Nephron (organoid): Measurements from ENCODE around the gene IGDCC3.
A peak's percentile ranks its signal among the peaks of the same experiment; 100 is the strongest.

ENCODE experiments used
- H3K27ac Mint-ChIP-seq, 3 experiments: 2 replicates each; pipeline ENCODE4 v1.8.0; 2020; ENCODE audit warnings: mixed read lengths in 3 of 3, mild to moderate bottlenecking in 2 of 3, moderate library complexity in 1 of 3
- H3K27me3 Mint-ChIP-seq: 2 replicates; pipeline ENCODE4 v1.8.0; 2021; ENCODE audit warnings: low read depth, mild to moderate bottlenecking, moderate library complexity, mixed read lengths
- H3K36me3 Mint-ChIP-seq: 2 replicates; pipeline ENCODE4 v1.8.0; 2020; ENCODE audit warnings: low read depth, mixed read lengths
- H3K4me1 Mint-ChIP-seq: 2 replicates; pipeline ENCODE4 v1.8.0; 2020; ENCODE audit warnings: mixed read lengths
- H3K4me3 Mint-ChIP-seq, 3 experiments: 2 replicates each; pipeline ENCODE4 v1.8.0; 2020; ENCODE audit warnings: mild to moderate bottlenecking in 3 of 3, mixed read lengths in 3 of 3, moderate library complexity in 2 of 3
- H3K9me3 Mint-ChIP-seq: 2 replicates; pipeline ENCODE4 v1.8.0; 2020; ENCODE audit warnings: mixed read lengths
- TF ChIP-seq, protein P1 (sequence below), 3 experiments: fragments of 200-600 bp; sonication (generic); IDR thresholded peaks; one replicate each; pipeline ENCODE4 v1.5.0; 2021; ENCODE audit warnings: antibody characterized with exemption in 3 of 3; ENCODE audit not compliant: unreplicated experiment in 3 of 3

The IGDCC3 gene

GRCh38 chr15:65303687-65304380, 74.0 kb downstream of the IGDCC3 start:
- no peaks in the 10 kb centered on the region for H3K27me3 Mint-ChIP-seq
- peak overlapping the region; percentile 100 for H3K27ac Mint-ChIP-seq
- H3K4me3 Mint-ChIP-seq, result peak overlapping the region; percentile 87 to 94 (median 90)
- no peaks in the 10 kb centered on the region for H3K9me3 Mint-ChIP-seq
- TF ChIP-seq, protein P1, sequence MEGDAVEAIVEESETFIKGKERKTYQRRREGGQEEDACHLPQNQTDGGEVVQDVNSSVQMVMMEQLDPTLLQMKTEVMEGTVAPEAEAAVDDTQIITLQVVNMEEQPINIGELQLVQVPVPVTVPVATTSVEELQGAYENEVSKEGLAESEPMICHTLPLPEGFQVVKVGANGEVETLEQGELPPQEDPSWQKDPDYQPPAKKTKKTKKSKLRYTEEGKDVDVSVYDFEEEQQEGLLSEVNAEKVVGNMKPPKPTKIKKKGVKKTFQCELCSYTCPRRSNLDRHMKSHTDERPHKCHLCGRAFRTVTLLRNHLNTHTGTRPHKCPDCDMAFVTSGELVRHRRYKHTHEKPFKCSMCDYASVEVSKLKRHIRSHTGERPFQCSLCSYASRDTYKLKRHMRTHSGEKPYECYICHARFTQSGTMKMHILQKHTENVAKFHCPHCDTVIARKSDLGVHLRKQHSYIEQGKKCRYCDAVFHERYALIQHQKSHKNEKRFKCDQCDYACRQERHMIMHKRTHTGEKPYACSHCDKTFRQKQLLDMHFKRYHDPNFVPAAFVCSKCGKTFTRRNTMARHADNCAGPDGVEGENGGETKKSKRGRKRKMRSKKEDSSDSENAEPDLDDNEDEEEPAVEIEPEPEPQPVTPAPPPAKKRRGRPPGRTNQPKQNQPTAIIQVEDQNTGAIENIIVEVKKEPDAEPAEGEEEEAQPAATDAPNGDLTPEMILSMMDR (IDR thresholded peaks at IDR 0.05; ENCODE audit: unreplicated experiment in 3 of 3), result peak in 1 of 3 experiments; percentile 89
- H3K4me1 Mint-ChIP-seq, result peaks cover 40% of the 10 kb centered on the region
- no peaks in the 10 kb centered on the region for H3K36me3 Mint-ChIP-seq

GRCh38 chr15:65302061-65302460, 75.7 kb downstream of the IGDCC3 start:
- no peaks in the 10 kb centered on the region for H3K36me3 Mint-ChIP-seq
- H3K4me3 Mint-ChIP-seq, result peak overlapping the region in 1 of 3 experiments; percentile 43
- H3K27me3 Mint-ChIP-seq, result no peaks in the 10 kb centered on the region
- TF ChIP-seq, protein P1 (IDR thresholded peaks at IDR 0.05; ENCODE audit: unreplicated experiment in 3 of 3), result no peak
- H3K27ac Mint-ChIP-seq, result peak overlapping the region; percentile 80 to 95 (median 95)
- peaks cover 46% of the 10 kb centered on the region for H3K4me1 Mint-ChIP-seq
- no peaks in the 10 kb centered on the region for H3K9me3 Mint-ChIP-seq

- Mint-ChIP-seq H3K9me3 (no peaks in the 10 kb centered on the region), H3K4me3 (peak overlapping the region in 2 of 3 experiments; percentile 54 to 57)
- TF ChIP-seq, protein P1 (IDR thresholded peaks at IDR 0.05; ENCODE audit: unreplicated experiment in 3 of 3), result no peak
Measured at GRCh38 chr15:65300924-65301441, 76.8 kb downstream of the IGDCC3 start.

GRCh38 chr15:65298731-65299130, 79.1 kb downstream of the IGDCC3 start:
- H3K27me3 Mint-ChIP-seq, result no peaks in the 10 kb centered on the region
- TF ChIP-seq, protein P1 (IDR thresholded peaks at IDR 0.05; ENCODE audit: unreplicated experiment in 3 of 3), result no peak
- no peaks in the 10 kb centered on the region for H3K36me3 Mint-ChIP-seq
- H3K4me3 Mint-ChIP-seq, result peak overlapping the region in 1 of 3 experiments; percentile 7
- no peaks in the 10 kb centered on the region for H3K9me3 Mint-ChIP-seq
- peaks cover 29% of the 10 kb centered on the region for H3K4me1 Mint-ChIP-seq
- peak overlapping the region; percentile 21 to 77 (median 75) for H3K27ac Mint-ChIP-seq

More at GRCh38 chr15:65300924-65301441, 76.8 kb downstream of the IGDCC3 start:
- Mint-ChIP-seq H3K27ac (peak overlapping the region in 2 of 3 experiments; percentile 52 to 80), H3K36me3 (no peaks in the 10 kb centered on the region), H3K27me3 (no peaks in the 10 kb centered on the region), H3K4me1 (peaks cover 43% of the 10 kb centered on the region)

DNA sequence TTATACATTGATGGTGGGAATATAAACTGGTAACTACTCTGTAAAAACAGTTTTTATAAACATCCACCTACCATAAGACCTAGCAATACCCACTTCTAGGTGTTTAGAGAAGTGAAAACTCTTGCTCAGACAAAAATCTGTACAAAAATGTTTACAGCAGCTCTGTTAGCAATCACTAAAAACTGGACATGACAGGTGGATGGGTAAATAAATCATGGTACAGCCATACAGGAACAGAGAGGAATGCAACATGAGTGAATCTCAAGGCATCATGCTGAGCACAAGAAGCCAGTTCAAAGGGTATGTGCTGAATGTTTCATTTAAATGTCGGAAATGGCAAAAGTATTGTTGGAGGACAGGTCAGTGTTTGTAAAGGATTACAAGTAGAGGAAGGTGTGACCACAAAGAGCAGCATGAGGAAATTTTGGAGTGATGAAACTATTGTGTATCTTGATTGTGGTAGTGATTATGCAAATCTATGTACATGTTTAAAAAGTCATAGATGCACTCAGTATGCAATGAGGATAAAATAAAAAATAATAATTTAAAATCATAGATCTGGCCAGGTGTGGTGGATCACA, 84.8 kb downstream of the IGDCC3 start:
- H3K9me3 Mint-ChIP-seq, result no peaks in the 10 kb centered on the region
- H3K4me3 Mint-ChIP-seq, result peak overlapping the region in 1 of 3 experiments; percentile 16
- TF ChIP-seq, protein P1 (IDR thresholded peaks at IDR 0.05; ENCODE audit: unreplicated experiment in 3 of 3), result no peak
- H3K27me3 Mint-ChIP-seq, result no peaks in the 10 kb centered on the region
- no peaks in the 10 kb centered on the region for H3K36me3 Mint-ChIP-seq
- H3K4me1 Mint-ChIP-seq, result peaks cover 17% of the 10 kb centered on the region
- peak overlapping the region; percentile 4 to 37 (median 8) for H3K27ac Mint-ChIP-seq
